Islet precursor cell (in vitro differentiated cells): ENCODE data around the gene ZEB1.
"Not testable (repeated sequence)": the region's sequence is repeated elsewhere in the genome, so short reads cannot be mapped to it uniquely, and the experiment has no call there.

Source experiments
- DNase-seq: peaks from one replicate; pipeline ENCODE4 v3.0.0-alpha.2; 2018

The ZEB1 gene

GRCh38 chr10:31319602-31320549 lies 860 bp downstream of the ZEB1 start:
- DNase-seq = peak; percentile 54

GRCh38 chr10:31320550-31321211 lies 1.7 kb downstream of the ZEB1 start:
- DNase-seq = peak; percentile 64

GRCh38 chr10:31321396-31321941 lies 2.5 kb downstream of the ZEB1 start:
- no peak for DNase-seq

GRCh38 chr10:31322647-31323046 lies 3.6 kb downstream of the ZEB1 start:
- no peak for DNase-seq

- DNase-seq = no peak
Observed at GRCh38 chr10:31340343-31340742, 21.3 kb downstream of the ZEB1 start.

GRCh38 chr10:31341552-31341951 lies 22.5 kb downstream of the ZEB1 start:
- DNase-seq = no peak

- no peak for DNase-seq
Observed at GRCh38 chr10:31343009-31343408, 24.0 kb downstream of the ZEB1 start.

- DNase-seq = no peak
Observed at GRCh38 chr10:31343551-31343950, 24.5 kb downstream of the ZEB1 start.

GRCh38 chr10:31345886-31346285 lies 26.9 kb downstream of the ZEB1 start:
- no peak for DNase-seq

- DNase-seq = no peak
Observed at GRCh38 chr10:31346953-31347352, 27.9 kb downstream of the ZEB1 start.

GRCh38 chr10:31347705-31348104 lies 28.7 kb downstream of the ZEB1 start:
- DNase-seq = no peak

- no peak for DNase-seq
Observed at GRCh38 chr10:31350891-31351290, 31.9 kb downstream of the ZEB1 start.

- no peak for DNase-seq
Observed at GRCh38 chr10:31352436-31353226, 33.6 kb downstream of the ZEB1 start.

GRCh38 chr10:31353574-31353973 lies 34.6 kb downstream of the ZEB1 start:
- no peak for DNase-seq

GRCh38 chr10:31358688-31359330 lies 39.8 kb downstream of the ZEB1 start:
- no peak for DNase-seq

- DNase-seq = no peak
Observed at GRCh38 chr10:31359979-31360378, 41.0 kb downstream of the ZEB1 start.

- not testable (repeated sequence) for DNase-seq
Observed at GRCh38 chr10:31361475-31361874, 42.5 kb downstream of the ZEB1 start.

GRCh38 chr10:31362023-31362641 lies 43.1 kb downstream of the ZEB1 start:
- DNase-seq = no peak

GRCh38 chr10:31363696-31364095 lies 44.7 kb downstream of the ZEB1 start:
- not testable (repeated sequence) for DNase-seq

GRCh38 chr10:31364238-31364637 lies 45.2 kb downstream of the ZEB1 start:
- DNase-seq = not testable (repeated sequence)

- DNase-seq = no peak
Observed at GRCh38 chr10:31366703-31367102, 47.7 kb downstream of the ZEB1 start.

- DNase-seq = no peak
Observed at GRCh38 chr10:31368724-31369123, 49.7 kb downstream of the ZEB1 start.
